HL-60 (cell line): ENCODE measurements around the gene NUDT9.
"Not testable (repeated sequence)": the region's sequence is repeated elsewhere in the genome, so short reads cannot be mapped to it uniquely, and the experiment has no call there.

Source experiments
- DNase-seq, 2 experiments: peaks; one replicate each; pipeline ENCODE4 v3.0.0-alpha.2; 2010 to 2020; ENCODE audit warnings: low read depth in 1 of 2, low spot score in 1 of 2
- H3K27ac ChIP-seq: fragments of 250-450 bp; sonication (Bioruptor Pico); replicated peaks from 2 replicates; pipeline ENCODE4 v1.5.1; 2020; ENCODE audit warnings: mild to moderate bottlenecking, moderate library complexity
- H3K27me3 ChIP-seq: fragments of 250-450 bp; sonication (Bioruptor Pico); 2 replicates; pipeline ENCODE4 v1.5.1; 2021; ENCODE audit warnings: mild to moderate bottlenecking, moderate library complexity; ENCODE audit not compliant: insufficient read depth, poor library complexity, severe bottlenecking
- H3K4me3 ChIP-seq: replicated peaks from 2 replicates; pipeline ENCODE4 v1.5.1; 2011; ENCODE audit warnings: mild to moderate bottlenecking, control low read depth, low read length; ENCODE audit not compliant: insufficient read depth
- GABPA ChIP-seq: IDR thresholded peaks from 2 replicates; pipeline ENCODE4 v1.6.1; 2012; ENCODE audit warnings: low read depth
- POLR2AphosphoS5 ChIP-seq: IDR thresholded peaks from 2 replicates; pipeline ENCODE4 v1.6.1; 2012; ENCODE audit warnings: low read depth
- SPI1 ChIP-seq: IDR thresholded peaks from 2 replicates; pipeline ENCODE4 v1.6.1; 2012; ENCODE audit warnings: low read depth, mild to moderate bottlenecking, borderline replicate concordance
- TF ChIP-seq, protein P1 (sequence below): IDR thresholded peaks from one replicate; pipeline ENCODE4 v1.5.1; 2011; ENCODE audit warnings: low read length, control low read depth, inconsistent platforms; ENCODE audit not compliant: insufficient read depth
- TF ChIP-seq, protein P2 (sequence below): IDR thresholded peaks from 2 replicates; pipeline ENCODE4 v1.6.1; 2012; ENCODE audit warnings: low read depth; ENCODE audit not compliant: insufficient replicate concordance

Gene NUDT9

DNA sequence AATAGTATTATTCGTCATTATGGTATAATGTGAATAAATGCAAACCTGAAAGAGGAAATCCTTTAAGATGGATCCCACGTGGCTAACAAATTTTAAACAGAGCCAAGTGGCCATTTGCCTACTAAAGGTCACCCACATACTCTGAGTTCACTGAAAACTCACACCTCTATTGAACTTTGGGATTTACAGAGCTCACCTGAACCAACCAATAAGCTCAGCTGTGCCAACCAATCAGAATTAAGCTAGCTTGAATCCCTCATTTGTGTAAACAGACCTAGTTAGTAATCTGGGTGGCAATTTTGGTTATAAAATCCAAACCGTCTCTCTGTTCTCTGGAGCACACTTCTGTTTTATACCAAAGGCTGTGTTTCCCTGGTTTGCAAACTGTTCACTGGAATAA lies 5.4 kb upstream of the NUDT9 start:
- Histone ChIP-seq H3K27ac (no peak overlapping the region), H3K4me3 (no peak overlapping the region), H3K27me3 (no peaks in the 10 kb centered on the region)
- TF ChIP-seq, protein P1, sequence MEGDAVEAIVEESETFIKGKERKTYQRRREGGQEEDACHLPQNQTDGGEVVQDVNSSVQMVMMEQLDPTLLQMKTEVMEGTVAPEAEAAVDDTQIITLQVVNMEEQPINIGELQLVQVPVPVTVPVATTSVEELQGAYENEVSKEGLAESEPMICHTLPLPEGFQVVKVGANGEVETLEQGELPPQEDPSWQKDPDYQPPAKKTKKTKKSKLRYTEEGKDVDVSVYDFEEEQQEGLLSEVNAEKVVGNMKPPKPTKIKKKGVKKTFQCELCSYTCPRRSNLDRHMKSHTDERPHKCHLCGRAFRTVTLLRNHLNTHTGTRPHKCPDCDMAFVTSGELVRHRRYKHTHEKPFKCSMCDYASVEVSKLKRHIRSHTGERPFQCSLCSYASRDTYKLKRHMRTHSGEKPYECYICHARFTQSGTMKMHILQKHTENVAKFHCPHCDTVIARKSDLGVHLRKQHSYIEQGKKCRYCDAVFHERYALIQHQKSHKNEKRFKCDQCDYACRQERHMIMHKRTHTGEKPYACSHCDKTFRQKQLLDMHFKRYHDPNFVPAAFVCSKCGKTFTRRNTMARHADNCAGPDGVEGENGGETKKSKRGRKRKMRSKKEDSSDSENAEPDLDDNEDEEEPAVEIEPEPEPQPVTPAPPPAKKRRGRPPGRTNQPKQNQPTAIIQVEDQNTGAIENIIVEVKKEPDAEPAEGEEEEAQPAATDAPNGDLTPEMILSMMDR = no peak
- TF ChIP-seq, protein P2, sequence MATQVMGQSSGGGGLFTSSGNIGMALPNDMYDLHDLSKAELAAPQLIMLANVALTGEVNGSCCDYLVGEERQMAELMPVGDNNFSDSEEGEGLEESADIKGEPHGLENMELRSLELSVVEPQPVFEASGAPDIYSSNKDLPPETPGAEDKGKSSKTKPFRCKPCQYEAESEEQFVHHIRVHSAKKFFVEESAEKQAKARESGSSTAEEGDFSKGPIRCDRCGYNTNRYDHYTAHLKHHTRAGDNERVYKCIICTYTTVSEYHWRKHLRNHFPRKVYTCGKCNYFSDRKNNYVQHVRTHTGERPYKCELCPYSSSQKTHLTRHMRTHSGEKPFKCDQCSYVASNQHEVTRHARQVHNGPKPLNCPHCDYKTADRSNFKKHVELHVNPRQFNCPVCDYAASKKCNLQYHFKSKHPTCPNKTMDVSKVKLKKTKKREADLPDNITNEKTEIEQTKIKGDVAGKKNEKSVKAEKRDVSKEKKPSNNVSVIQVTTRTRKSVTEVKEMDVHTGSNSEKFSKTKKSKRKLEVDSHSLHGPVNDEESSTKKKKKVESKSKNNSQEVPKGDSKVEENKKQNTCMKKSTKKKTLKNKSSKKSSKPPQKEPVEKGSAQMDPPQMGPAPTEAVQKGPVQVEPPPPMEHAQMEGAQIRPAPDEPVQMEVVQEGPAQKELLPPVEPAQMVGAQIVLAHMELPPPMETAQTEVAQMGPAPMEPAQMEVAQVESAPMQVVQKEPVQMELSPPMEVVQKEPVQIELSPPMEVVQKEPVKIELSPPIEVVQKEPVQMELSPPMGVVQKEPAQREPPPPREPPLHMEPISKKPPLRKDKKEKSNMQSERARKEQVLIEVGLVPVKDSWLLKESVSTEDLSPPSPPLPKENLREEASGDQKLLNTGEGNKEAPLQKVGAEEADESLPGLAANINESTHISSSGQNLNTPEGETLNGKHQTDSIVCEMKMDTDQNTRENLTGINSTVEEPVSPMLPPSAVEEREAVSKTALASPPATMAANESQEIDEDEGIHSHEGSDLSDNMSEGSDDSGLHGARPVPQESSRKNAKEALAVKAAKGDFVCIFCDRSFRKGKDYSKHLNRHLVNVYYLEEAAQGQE = no peak
- TF ChIP-seq SPI1 = no peak
- no peak for TF ChIP-seq GABPA
- no peak for TF ChIP-seq POLR2AphosphoS5
- DNase-seq = no peak

DNA sequence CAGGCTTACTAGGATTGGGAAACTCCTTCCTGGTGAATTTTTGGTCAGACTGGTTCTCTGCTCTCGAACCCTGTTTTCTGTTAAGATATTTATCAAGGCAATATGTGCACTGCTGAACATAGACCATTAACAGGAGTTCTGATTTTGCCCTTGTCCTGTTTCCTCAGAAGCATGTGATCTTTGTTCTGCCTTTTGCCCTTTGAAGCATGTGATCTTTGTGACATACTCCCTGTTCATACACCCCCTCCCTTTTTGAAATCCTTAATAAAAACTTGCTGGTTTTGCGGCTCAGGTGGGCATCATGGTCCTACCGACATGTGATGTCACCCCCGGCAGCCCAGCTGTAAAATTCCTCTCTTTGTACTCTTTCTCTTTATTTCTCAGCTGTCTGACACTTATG lies 4.0 kb upstream of the NUDT9 start:
- not testable (repeated sequence) for DNase-seq, H3K27me3 ChIP-seq, H3K4me3 ChIP-seq, H3K27ac ChIP-seq

DNA sequence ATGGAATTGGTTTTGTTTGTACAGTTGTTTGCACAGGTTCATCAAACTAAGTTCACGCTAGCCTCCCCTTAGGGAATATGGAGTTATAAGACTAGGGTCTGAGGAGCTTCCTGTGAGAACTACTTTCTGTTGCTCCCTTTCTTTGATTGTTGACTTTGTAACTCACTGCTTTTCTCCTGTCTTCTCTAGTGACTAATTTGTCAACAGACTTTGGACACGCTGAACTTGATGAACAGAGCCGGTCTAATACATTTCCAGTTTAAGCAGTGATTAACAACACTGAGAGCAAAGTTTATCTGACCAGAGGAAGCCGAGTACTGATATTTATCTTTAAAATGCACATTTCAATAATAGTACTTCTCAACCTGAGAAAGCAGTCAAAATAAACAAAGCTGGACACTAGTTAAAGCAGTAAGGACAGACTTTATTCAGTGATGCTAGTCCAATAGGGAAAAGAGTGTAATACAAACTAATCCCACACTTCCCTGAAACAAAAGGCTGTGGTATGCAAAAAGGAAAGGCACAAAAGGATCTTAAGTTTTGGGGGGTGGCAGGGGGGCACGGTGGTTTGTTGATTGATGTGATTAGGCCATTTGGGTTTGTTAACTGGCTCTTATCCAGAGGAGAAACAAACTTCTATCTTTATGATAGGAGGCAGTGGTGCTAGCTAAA lies 2.7 kb upstream of the NUDT9 start:
- no peak overlapping the region for H3K27ac ChIP-seq
- DNase-seq = no peak
- TF ChIP-seq SPI1 = no peak
- TF ChIP-seq POLR2AphosphoS5 = no peak
- TF ChIP-seq, protein P2 = no peak
- no peak for TF ChIP-seq GABPA
- TF ChIP-seq, protein P1 = no peak
- H3K27me3 ChIP-seq = no peaks in the 10 kb centered on the region
- no peak overlapping the region for H3K4me3 ChIP-seq

DNA sequence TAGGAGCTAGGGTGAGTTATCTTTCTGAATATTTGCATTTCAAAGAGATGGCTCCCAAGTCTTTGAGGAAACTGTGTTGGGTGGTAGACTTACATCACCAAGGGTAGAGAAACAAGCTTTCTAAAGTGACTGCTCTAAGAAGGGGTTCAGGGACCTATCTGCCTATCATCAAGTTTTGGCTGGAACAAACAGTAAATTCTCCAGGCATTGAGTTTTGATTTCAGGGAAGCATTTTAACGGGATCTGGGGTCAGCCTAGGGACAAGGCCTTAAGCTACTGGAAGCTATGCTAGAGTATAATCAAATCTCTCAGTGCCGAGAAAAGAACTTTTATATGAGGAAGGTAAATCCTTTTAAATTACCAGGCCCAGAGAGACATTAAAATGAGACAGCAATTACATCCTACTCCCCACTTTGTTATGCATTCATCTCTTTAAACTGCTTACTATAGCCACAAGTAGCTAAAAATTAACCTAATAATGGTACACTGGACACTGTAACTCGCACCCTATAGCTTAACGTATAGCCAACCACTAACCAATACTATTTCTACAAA lies 2.0 kb upstream of the NUDT9 start:
- Histone ChIP-seq H3K27ac (no peak overlapping the region), H3K4me3 (no peak overlapping the region), H3K27me3 (no peaks in the 10 kb centered on the region)
- no peak for DNase-seq
- TF ChIP-seq SPI1 (no peak), POLR2AphosphoS5 (no peak), GABPA (no peak)
- TF ChIP-seq, protein P1 = no peak
- TF ChIP-seq, protein P2 = no peak
